HPDE6-E6E7 (cell line): ENCODE measurements around the gene SRD5A2.
"Not testable (repeated sequence)": the region's sequence is repeated elsewhere in the genome, so short reads cannot be mapped to it uniquely, and the experiment has no call there.

ENCODE experiments used
- DNase-seq: peaks from one replicate; pipeline ENCODE4 v3.0.0; 2011; ENCODE audit warnings: missing footprints; ENCODE audit errors: extremely low spot score

The SRD5A2 gene

DNA sequence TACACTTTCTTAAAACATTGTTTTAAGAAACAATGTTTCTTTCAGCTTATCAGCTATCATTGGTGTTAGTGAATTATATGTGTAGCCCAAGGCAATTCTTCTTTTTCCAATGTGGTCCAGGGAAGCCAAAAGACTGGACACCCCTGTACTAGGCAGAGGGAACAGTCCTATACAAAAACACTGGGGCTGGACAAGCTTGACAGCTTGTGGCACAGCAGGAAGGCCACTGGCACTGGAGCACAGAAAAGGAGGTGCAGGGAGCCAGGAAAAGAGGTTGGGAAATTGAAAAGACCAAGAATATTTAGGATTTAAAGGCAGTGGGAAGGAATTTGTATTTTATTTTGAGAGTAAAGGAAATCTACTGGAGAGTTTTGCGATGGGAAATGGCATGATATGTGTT is 47.7 kb downstream of the SRD5A2 start:
- no peak for DNase-seq

DNA sequence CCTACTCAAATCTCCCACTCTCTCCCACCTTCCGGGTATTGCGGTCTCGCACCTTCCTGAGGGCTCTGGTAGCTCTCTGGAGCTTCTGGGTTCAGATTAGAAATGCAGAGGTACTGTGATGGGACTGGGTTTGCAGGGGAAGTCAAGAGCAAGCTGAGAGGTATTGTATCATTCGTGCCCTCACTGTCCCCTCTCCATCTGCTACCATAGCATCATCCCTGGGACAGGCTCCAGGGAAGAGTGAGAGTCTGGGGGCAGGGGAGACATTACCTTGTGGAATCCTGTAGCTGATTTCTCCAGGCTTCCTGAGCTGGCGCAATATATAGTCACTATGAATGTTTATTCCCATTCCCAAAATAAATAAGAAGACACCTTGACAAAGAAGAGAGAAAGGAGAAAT is 49.6 kb downstream of the SRD5A2 start:
- no peak for DNase-seq

DNA sequence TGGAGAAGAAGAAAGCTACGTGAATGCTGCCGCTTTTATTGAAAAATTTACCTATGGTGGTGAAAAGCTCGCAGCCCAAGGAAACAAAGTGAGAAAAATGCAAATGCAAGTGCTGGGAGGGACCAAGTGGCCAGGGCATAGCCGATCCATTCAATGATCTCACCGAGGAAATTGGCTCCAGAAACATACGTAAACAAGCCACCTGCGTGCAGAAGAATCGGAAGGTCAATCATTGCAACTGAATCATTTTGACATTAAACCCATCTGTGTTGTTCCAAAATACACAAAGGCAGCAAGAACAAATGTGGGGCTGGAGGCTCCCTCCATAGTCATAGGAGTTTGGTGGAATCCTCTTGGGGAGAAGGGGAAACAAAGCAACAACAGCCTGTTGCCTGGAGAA is 51.5 kb downstream of the SRD5A2 start:
- DNase-seq: no peak

DNA sequence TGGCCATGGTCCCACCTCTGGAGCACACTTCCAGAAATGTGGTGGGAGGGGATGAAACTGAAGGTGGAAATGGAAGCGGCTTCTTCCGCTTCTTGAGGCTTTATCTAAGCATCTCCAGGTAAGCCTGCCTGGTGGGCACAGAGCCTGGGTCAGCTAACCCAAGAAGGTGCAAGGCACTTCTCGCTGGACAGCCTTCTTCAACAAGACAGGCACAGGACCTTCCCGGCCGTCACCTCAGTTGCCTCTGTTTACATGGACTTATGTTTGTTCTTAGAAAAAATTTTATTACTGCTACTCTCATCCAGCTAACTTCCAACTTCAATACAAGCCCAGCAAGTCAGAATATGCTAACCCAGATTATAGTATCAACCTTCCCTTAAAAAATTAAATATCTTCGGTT is 51.9 kb downstream of the SRD5A2 start:
- DNase-seq: no peak

DNA sequence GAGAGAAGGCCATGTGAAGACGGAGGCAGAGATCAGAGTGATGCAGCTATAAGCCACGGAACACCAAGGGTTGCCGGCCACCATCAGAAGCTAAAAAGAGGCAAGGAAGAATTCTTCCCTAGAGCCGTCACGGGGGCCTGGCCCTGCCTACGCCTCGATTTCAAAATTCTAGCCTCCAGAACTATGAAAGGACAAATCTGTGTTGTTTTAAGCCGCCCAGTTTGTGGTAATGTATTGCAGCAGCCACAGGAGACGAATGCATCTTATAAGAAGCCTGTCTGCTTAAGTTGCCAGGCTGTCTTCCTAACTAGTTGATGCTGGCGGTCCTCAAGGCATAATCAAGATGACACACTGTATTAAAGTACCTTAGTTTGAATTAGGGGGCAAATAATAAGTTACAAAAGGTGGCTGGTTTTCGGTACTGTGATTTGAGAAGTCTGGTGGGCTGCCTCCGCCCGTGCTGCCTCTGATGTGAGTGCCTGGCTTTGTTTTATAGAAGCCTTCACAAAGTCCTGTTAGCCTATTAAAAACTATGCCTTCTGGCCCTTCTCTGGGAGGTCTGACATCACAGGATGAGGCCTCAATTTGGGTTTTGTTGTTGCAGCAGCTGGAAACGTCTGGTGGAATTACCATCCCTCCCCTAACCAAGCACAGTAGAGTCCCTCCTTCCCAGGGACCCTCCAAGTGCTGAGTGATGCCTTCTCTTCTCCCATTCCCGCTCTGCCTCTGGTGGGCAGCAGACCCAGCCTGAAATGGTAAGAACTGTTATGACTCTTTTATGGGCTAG is 53.6 kb downstream of the SRD5A2 start:
- DNase-seq: no peak

DNA sequence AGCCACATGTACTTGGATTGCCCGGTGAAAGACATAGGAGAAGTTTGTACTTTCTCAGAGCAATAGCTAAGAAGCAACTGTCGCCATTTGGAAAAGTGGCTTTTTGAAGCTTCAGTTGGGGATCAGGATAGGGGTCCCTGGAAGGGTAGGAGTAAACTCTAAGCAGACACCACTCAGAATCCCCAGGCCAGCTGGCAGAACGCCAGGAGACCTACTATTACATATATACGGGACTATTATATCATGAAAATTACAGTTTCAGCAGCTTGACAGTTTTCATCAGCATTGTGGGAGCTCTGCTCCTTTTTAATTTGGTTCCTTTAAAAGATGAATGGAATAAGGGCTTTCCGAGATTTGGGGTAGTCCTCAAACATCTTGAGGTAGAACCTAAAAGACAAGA is 54.9 kb downstream of the SRD5A2 start:
- DNase-seq: no peak

DNA sequence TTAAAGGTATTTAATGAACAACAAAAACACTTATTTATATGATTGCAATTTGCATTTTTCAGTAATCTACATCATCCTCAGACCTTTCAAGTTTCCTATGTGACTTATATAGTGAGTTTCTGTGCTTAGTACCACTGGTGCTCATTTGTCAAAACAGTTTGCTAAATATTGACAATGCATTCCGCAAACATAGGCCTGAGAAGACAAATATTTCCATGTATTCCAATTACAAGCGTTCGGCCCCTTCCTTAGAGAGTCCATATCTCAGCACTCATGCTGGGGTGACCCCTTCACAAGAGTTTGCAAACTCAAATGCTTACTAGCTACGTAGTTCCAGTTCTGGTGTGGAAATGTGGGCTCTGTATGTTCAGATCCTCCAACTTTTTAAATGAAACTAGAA is 56.1 kb downstream of the SRD5A2 start:
- no peak for DNase-seq

DNA sequence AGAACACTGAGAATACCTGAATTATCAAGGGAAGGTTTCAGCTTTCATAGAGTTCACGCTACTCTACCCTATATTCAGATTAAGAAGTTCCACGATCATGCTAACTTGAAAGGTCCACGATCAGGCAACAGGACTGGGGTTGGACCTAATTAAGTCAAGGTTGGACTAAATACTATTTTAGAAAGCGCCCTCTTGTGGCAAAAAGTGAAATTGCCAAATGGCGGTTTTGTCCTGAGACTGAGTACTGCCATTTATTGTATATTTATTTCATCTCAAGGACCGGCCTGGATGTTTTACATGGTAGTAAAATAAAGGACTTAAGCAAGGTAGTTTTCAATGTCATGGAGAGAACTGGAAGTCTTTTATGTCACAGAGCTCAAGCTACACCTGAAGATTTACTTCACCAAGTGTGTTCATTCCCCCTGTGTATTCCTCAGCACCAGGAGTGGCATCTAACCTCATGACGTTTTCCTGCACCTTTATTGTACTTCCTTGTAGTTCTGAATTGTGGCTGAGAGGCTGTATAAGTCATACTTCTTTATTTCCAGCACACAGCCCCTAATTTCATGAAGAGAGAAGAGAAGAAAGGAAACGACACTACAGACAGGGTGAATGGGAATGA is 56.8 kb downstream of the SRD5A2 start:
- DNase-seq: no peak

DNA sequence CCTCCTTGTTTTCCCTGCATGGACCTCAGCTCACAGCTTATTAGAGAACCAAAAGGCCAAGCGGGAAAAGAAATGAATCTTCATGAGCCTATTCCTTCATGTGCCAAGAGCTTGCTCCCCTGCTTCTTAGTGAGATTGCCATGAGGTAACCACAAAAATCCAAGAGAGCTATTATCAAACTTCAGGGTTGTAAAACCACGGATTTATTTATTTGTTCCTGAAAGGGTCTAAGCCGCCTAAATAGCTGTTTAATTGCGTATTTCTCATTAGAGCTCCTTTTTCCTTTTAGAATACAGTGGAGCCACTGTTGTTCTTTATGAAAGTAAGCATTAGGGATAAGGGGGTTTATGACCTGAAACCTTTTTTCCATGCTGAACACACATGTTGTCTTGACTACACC is 58.0 kb downstream of the SRD5A2 start:
- no peak for DNase-seq

DNA sequence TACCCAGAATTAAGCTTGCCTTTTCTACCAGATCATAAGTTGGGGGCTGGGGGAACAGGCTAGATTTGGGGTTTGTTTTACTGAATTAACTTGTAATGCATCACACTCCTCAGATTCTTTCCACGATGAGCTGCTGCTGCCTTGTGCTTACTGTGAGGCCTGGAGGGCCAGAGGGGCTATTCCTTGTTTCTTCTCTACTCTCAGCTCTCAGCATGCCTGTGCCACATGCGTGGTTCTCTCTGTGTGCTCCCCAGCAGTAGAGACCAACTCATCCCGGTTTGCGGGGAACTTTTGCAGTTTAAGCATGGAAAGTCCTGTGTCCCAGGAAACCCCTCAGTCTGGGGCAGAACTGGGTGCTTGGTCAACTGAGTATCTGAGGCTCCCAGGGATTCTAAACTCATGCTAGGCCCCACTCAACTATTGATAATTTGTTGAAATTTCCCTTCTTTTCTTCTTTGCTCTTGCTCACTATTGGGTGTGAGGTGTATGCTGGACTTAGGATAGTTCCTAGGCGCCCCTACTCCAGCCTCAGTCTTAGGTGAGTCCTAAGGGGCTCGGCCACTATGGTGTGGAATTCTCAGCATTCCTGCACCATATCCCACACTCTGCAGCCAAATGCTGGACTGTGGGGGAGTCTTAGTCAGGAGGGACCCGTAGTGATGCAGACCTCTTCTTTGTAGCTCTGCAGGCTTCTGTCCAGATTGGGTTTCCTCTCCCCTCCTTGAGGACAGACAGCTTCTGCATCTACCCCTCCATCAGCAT is 63.1 kb downstream of the SRD5A2 start:
- DNase-seq: no peak

DNA sequence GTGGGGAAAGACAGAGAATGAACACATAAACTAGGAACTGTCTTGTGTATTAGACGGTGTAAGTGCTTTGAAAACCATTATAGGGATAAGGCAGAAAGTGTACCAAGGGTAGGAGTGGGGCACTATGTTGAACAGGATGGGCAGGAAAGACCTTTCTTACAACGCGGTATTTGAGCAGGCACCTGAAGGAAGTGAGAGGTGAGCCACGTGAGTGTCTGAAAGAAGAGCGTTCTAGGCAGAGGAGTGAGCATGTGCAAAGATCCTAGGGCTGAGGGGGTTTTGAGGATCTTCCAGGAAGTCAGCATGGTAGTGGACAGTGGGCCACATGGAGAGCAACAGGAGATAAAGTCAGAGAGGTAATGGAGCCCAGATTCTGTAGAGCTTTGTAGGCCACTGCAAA is 65.2 kb downstream of the SRD5A2 start:
- DNase-seq: no peak

DNA sequence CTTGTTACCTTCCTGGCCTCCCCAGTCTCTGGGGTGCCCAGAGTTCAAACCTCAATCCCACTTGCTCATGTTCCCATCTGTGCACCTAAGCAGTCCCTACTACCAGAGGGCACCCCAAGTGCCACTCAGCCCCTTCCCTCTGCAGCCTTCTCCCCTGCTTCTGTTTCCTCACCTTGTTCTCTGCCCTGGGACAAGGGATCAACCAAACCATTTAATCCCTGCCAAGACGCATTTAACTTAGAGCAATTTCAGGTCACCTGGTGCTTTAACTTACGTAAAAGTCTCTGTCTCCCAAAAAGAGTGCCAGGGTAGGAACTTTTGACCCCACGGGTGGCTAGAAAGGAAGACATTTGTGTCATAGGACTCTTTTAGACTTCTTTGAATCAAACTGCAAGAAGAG is 67.2 kb downstream of the SRD5A2 start:
- DNase-seq: no peak

DNA sequence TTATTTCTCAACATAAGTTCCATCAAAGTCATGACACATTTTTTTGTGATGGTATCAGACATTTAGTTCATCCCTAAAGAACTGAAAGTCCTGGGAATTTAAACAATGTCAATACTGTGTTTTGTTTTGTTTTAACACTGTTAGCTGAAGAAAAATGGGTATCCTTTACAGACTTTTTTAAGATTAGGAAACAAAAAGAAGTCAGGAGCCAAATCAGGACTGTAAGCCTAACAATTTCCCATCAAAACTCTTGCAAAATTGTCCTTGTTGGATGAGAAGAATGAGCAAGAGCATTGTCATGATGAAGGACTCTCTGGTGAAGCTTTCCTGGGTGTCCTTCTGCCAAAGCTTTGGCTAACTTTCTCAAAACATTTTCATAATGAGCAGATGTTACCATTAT is 69.4 kb downstream of the SRD5A2 start:
- no peak for DNase-seq

DNA sequence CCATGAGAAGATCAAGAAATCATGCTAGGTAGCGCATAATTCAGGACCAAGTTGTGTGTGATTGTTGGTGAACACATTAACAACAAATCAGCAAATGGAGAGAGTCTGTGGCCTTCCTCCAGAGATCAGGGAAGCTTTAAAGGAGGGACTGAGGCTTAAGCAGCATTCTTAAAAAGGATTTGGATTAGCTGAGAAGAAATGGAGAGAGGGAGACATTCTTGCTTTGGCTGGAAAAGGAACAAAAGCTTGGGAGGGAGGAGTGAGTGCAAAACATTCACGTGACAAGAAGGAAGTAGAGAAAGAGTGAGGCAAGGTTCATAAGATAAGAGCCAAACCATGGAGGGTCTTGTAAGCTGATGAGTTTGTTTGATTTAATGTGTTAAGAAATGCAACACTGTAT is 75.6 kb downstream of the SRD5A2 start:
- DNase-seq: no peak

DNA sequence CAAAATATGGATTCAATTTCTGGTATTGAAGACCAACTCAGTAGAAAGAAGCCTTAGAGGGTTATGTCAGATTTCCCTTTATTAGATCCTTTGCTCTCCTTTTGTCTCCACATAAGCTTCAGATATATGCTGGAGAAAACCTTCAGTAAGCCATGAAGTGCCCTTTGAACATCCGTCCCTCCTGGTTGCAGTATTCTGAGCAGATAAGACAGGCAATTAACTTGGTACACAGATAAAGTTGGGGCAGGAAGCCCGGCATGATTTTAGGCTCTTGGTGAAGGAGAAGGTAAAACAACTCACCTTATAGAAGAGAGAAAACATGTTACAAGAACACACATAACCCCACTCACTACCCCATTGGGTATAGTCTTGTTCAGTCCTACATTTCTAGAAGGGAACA is 76.4 kb downstream of the SRD5A2 start:
- no peak for DNase-seq

DNA sequence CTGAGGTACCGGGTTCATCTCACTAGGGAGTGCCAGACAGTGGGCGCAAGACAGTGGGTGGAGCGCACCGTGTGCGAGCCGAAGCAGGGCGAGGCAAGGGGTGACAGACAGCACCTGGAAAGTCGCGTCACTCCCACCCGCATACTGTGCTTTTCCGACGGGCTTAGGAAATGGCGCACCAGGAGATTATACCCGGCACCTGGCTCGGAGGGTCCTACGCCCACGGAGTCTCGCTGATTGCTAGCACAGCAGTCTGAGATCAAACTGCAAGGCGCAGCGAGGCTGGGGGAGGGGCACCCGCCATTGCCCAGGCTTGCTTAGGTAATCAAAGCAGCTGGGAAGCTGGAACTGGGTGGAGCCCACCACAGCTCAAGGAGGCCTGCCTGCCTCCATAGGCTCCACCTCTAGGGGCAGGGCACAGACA is 84.3 kb downstream of the SRD5A2 start:
- not testable (repeated sequence) for DNase-seq

DNA sequence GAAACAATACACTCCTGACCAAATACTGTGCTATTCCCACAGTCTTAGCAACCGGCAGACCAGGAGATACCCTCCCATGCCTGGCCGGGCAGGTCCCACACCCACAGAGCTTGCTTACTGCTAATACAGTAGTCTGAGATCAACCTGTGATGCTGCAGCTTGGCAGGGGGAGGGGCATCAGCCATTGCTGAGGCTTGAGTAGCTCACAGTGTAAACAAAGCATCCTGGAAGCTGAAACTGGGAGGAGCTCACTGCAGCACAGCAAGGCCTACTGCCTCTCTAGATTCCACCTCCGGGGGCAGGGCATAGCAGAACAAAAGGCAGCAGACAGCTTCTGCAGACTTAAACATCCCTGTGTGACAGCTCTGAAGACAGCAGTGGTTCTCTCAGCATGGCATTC is 91.4 kb downstream of the SRD5A2 start:
- not testable (repeated sequence) for DNase-seq

DNA sequence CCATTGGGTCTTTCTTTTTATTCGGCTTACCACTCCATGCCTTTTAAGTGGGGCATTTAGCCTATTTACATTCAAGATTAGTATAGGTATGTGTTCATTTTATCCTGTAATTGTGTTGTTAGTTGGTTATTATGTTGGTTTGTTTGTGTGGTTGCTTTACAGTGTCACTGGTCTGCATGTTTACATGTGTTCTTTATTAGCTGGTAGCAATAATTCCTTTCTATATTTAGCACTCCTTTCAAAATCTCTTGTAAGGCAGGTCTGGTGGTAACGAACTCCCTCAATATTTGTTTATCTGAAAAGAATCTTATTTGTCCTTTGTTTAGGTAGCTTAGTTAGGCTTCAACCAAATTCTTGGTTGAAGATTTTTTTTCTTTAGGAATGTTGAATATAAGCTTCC is 97.5 kb downstream of the SRD5A2 start:
- DNase-seq: no peak

DNA sequence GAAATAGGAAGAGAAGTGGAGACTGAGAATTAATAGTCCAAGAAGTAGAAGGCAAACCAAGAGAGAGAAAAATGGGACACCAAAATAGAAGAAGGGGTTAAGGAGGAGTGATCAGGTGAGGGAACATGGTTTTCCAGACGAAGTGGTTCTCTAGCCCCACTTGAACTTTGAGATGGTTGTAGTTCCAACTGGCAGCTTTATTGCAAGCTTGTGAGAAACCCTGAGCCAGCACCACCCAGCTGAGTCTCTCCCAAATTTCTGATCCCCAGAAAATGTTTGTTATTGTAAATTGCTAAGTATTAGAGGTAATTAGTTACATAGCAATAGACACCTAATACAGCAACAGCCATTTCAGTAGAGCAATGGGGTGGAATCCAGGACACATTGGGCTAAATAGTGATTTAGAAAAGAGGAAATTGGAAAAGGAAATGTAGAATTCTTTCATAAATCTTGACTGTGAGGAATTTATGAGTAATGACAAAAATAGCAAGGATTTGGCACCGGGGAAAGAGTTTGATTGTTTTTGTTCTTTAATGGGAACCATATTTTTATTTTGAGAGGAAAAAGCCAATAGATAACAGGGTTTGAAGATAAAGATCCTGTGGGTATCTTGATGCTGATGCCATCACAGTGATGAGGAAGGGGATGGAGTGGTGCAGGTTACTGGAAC is 104.1 kb downstream of the SRD5A2 start:
- no peak for DNase-seq

DNA sequence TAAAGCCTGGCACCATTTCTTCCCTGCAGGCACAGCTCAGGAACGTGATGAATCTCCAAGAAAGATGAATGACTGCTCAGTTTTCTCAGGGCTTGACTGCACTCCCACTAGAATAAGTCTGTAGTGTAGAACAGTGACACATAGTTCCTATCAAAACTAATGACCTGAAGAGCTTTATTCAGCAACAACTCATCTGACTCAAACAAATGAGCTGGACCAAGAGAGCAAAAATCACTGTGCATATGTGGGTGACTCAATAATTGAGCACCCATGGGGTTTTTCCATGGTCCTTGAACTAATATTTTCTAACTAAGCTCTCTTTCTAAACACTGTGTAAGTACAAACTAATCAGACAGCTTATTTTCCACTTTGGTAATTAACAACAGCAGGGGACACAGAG is 105.0 kb downstream of the SRD5A2 start:
- DNase-seq: no peak

DNA sequence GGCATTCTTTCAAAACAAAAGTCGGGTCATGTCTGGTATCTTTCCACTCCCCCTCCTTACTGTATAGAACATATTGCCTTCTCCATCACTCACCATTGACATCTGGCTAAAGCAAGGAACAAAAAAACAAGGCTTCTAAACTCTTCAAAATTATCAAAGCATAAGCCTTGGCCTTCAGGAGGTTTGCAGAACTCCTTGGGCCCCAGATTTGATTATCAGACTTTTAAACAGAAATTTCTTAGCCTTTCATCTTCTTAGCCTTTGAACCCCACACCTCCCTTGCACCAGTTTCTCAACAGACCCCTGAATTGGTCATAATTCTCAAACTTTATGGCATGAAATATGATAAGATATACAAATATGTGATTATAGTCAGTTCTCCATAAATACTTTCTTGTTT is 106.4 kb downstream of the SRD5A2 start:
- DNase-seq: no peak
